Kidney (tissue), 14 donors: ENCODE data around the gene SLC24A4. TPM values are rescaled to one million over a fixed set of nuclear protein-coding genes. Genes with fewer than 3 reads are reported as not detected.

Experiments used
- DNase-seq, 5 donors: peaks; one replicate each; pipeline ENCODE4 v3.0.0-alpha.2; 2013 to 2020
- FAIRE-seq: peaks from 2 replicates; lab custom pipeline; 2012; peaks lifted over from hg19 to GRCh38; lab: Jason Lieb, UNC
- H3K27ac ChIP-seq, 2 donors: one replicate each; pipeline ENCODE4 v1.7.0; 2013; ENCODE audit warnings: low read depth in 2 of 2, low read length in 2 of 2, inconsistent platforms in 1 of 2
- H3K27me3 ChIP-seq: one replicate; pipeline ENCODE4 v1.7.1; 2013; ENCODE audit warnings: low read length, inconsistent platforms; ENCODE audit not compliant: control insufficient read depth, insufficient read depth
- H3K36me3 ChIP-seq, 3 donors: one replicate each; pipeline versions ENCODE4 v1.7.0 to v1.7.1; 2013; ENCODE audit warnings: low read length in 3 of 3, control low read depth in 1 of 3, inconsistent platforms in 1 of 3; ENCODE audit not compliant: insufficient read depth in 3 of 3, control insufficient read depth in 2 of 3
- H3K4me1 ChIP-seq, 3 donors: one replicate each; pipeline versions ENCODE4 v1.7.0 to v1.7.1; 2013; ENCODE audit warnings: low read length in 3 of 3, inconsistent platforms in 1 of 3, low read depth in 1 of 3; ENCODE audit not compliant: control insufficient read depth in 2 of 3, insufficient read depth in 2 of 3
- H3K4me3 ChIP-seq, 3 donors: one replicate each; pipeline versions ENCODE4 v1.7.0 to v1.8.1; 2013; ENCODE audit warnings: low read length in 3 of 3, control low read depth in 1 of 3, inconsistent platforms in 1 of 3
- H3K9ac ChIP-seq, 3 donors: one replicate each; pipeline versions ENCODE4 v1.7.0 to v1.7.1; 2013; ENCODE audit warnings: low read length in 3 of 3, control low read depth in 1 of 3, inconsistent platforms in 1 of 3
- H3K9me3 ChIP-seq, 3 donors: one replicate each; pipeline versions ENCODE4 v1.7.0 to v1.7.1; 2013; ENCODE audit warnings: low read length in 3 of 3, control low read depth in 1 of 3, inconsistent platforms in 1 of 3; ENCODE audit not compliant: control insufficient read depth in 2 of 3, insufficient read depth in 1 of 3
- intact Hi-C: fragments of 100-400 bp; cut with DNase I; formaldehyde crosslinking; loops from one replicate; pipeline ENCODE4 v1.11.1; 2022
- polyA plus RNA-seq: library from polyadenylated mRNA; stranded (reverse); fragments of 350-450 nt; fragmentation: Illumina TruSeq; extraction: RNeasy Lipid Tissue Mini Kit (QIAGEN cat#74804); gene quantifications from one replicate; pipeline ENCODE4 v1.2.3, GENCODE V29; 2014; ENCODE audit warnings: low read depth, low replicate concordance; ENCODE audit not compliant: insufficient read depth
- total RNA-seq: library from RNA; stranded (reverse); fragmentation: NEBNext Ultra II Directional; extraction: Animal tissue kit (Norgen Biotek cat#: 25700); gene quantifications from one replicate; pipeline ENCODE4 v1.2.1, GENCODE V29; 2021
- TF ChIP-seq, protein P1 (sequence below): IDR thresholded peaks from 3 replicates; pipeline ENCODE4 v1.5.1; 2012; ENCODE audit warnings: mild to moderate bottlenecking, moderate library complexity, borderline replicate concordance; ENCODE audit not compliant: insufficient read depth; ENCODE audit errors: extremely low read depth
- donor health status: control.
- donor health status: control.
- donor health status: control.
- donor health status: control.
- donor health status: control.
- donor health status: DM: yes; HTN: yes; CAD: no.
- donor health status: Normal renal cell carcinoma (clear cell type).

Gene SLC24A4
- total and polyA plus RNA-seq, 2 donors from 2014 or later: 0.32 to 0.85 TPM

DNA sequence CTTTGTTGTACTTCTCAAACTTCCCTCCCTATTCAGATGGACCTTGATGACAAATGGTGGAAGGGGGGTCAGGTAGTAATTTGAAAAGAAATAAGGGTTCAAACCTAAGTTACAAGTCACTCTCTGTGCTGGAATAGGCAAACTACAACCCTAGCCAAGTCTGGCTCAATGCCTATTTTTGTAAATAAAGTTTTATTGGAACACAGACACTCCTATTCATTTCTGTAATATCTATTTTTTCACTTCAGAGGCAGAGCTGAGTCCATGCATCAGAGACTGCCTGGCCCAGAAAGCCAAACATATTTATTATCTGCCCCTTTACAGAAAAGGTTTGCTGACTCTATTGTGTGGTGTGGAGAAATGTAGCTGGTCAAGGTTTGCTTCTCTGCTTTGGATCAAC lies 112.2 kb downstream of the SLC24A4 start:
- no peak for FAIRE-seq
- Histone ChIP-seq H3K4me3 (no peak overlapping the region), H3K4me1 (no peaks in the 10 kb centered on the region), H3K27me3 (no peaks in the 10 kb centered on the region), H3K9me3 (peaks cover 0 to 14% (median 3%) of the 10 kb centered on the region in 3 donors), H3K36me3 (no peaks in the 10 kb centered on the region), H3K9ac (no peak overlapping the region), H3K27ac (no peak overlapping the region)
- TF ChIP-seq, protein P1, sequence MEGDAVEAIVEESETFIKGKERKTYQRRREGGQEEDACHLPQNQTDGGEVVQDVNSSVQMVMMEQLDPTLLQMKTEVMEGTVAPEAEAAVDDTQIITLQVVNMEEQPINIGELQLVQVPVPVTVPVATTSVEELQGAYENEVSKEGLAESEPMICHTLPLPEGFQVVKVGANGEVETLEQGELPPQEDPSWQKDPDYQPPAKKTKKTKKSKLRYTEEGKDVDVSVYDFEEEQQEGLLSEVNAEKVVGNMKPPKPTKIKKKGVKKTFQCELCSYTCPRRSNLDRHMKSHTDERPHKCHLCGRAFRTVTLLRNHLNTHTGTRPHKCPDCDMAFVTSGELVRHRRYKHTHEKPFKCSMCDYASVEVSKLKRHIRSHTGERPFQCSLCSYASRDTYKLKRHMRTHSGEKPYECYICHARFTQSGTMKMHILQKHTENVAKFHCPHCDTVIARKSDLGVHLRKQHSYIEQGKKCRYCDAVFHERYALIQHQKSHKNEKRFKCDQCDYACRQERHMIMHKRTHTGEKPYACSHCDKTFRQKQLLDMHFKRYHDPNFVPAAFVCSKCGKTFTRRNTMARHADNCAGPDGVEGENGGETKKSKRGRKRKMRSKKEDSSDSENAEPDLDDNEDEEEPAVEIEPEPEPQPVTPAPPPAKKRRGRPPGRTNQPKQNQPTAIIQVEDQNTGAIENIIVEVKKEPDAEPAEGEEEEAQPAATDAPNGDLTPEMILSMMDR: no peak
- intact Hi-C loops: no loop called here
- DNase-seq: no peak

DNA sequence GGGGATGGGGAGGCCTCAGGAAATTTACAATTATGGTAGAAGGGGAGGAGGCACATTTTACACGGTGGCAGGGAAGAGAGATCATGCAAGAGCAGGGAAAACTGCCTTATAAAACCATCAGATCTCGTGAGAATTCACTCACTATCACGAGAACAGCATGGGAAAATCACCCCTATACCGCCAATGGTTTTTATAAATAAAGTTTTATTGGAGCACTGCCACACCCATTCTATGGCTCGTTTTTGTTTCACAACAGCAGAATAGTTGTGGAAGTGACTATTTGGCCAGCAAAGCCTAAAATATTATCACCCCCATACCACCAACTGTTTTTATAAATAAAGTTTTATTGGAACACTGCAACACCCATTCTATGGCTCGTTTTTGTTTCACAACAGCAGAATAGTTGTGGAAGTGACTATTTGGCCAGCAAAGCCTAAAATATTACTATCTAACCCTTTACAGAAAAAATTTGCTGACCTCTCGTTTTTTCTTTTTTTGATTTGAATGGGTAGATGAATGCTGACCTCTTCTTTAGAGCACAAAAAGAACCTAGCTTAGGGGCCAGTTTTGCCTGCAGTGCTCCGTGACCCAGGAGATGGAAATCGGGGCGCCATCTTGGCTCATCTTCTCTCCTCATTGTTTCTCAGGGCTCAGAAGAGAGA lies 113.3 kb downstream of the SLC24A4 start:
- no peak overlapping the region for H3K9ac ChIP-seq
- H3K4me3 ChIP-seq: no peak overlapping the region
- DNase-seq: no peak
- no peaks in the 10 kb centered on the region for H3K4me1 ChIP-seq
- intact Hi-C loops: no loop called here
- H3K36me3 ChIP-seq: no peaks in the 10 kb centered on the region
- no peak for FAIRE-seq
- no peaks in the 10 kb centered on the region for H3K27me3 ChIP-seq
- peaks cover 0 to 14% (median 3%) of the 10 kb centered on the region in 3 donors for H3K9me3 ChIP-seq
- no peak overlapping the region for H3K27ac ChIP-seq
- TF ChIP-seq, protein P1: no peak

DNA sequence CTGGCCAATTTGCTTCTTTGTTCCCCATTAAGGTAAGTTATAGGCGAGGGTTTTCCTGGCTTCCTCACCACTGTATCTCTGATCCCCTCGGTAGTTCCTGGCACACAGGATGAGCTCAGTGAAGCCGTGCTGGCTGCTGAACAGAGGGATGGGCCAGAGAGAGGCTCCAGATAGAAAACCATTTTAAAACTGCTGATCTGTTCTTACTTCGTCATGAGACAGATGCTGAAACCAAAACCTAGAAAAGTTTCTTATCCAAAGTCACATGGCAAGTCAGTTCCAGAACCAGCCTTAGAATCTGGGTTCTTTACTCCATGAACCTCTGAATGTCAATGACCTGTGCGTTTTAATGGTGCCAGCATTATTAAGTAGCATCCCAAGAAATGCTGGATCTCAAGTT lies 114.3 kb downstream of the SLC24A4 start:
- H3K36me3 ChIP-seq: no peaks in the 10 kb centered on the region
- H3K4me1 ChIP-seq: no peaks in the 10 kb centered on the region
- no peak overlapping the region for H3K4me3 ChIP-seq
- no peak overlapping the region for H3K9ac ChIP-seq
- TF ChIP-seq, protein P1: no peak
- intact Hi-C loops: no loop called here
- H3K27me3 ChIP-seq: no peaks in the 10 kb centered on the region
- no peak overlapping the region for H3K27ac ChIP-seq
- peaks cover 0 to 14% (median 3%) of the 10 kb centered on the region in 3 donors for H3K9me3 ChIP-seq
- DNase-seq (peak in 1 of 5 donors; percentile 2), FAIRE-seq (no peak)
